ENCODE results near the gene CORO7.

CORO7 gene

GRCh38 chr16:4321286-4322120 is 94.9 kb downstream of the CORO7 start:
- no peak for DNase-seq (ENCODE audit: low read depth in 1 of 2, low spot score in 1 of 2)
- Histone ChIP-seq H3K4me3 (replicated peaks; ENCODE audit: insufficient read depth, low read length) (no peak overlapping the region), H3K27me3 (ENCODE audit: insufficient read depth, poor library complexity, severe bottlenecking) (peaks cover 7% of the 10 kb centered on the region), H3K27ac (replicated peaks) (no peak overlapping the region)
- TF ChIP-seq SPI1 (IDR thresholded peaks at IDR 0.05; ENCODE audit: borderline replicate concordance, low read depth) (no peak), POLR2AphosphoS5 (IDR thresholded peaks at IDR 0.05; ENCODE audit: low read depth) (no peak), GABPA (IDR thresholded peaks at IDR 0.05; ENCODE audit: low read depth) (no peak), REST (IDR thresholded peaks at IDR 0.05; ENCODE audit: insufficient replicate concordance, low read depth) (no peak), CTCF (IDR thresholded peaks at IDR 0.05; ENCODE audit: insufficient read depth, low read length) (no peak)

- DNase-seq (ENCODE audit: low read depth in 1 of 2, low spot score in 1 of 2): no peak
- peaks cover 9% of the 10 kb centered on the region for H3K27me3 ChIP-seq (ENCODE audit: insufficient read depth, poor library complexity, severe bottlenecking)
- no peak overlapping the region for H3K27ac ChIP-seq (replicated peaks)
- H3K4me3 ChIP-seq (replicated peaks; ENCODE audit: insufficient read depth, low read length): no peak overlapping the region
- TF ChIP-seq SPI1 (IDR thresholded peaks at IDR 0.05; ENCODE audit: borderline replicate concordance, low read depth): no peak
- no peak for TF ChIP-seq CTCF (IDR thresholded peaks at IDR 0.05; ENCODE audit: insufficient read depth, low read length)
- TF ChIP-seq REST (IDR thresholded peaks at IDR 0.05; ENCODE audit: insufficient replicate concordance, low read depth): no peak
- no peak for TF ChIP-seq POLR2AphosphoS5 (IDR thresholded peaks at IDR 0.05; ENCODE audit: low read depth)
- no peak for TF ChIP-seq GABPA (IDR thresholded peaks at IDR 0.05; ENCODE audit: low read depth)
These were observed 95.7 kb downstream of the CORO7 start for GRCh38 chr16:4320571-4321137.

GRCh38 chr16:4319454-4320421 is 96.7 kb downstream of the CORO7 start:
- Histone ChIP-seq H3K4me3 (replicated peaks; ENCODE audit: insufficient read depth, low read length) (no peak overlapping the region), H3K27ac (replicated peaks) (no peak overlapping the region), H3K27me3 (ENCODE audit: insufficient read depth, poor library complexity, severe bottlenecking) (peaks cover 14% of the 10 kb centered on the region)
- TF ChIP-seq SPI1 (IDR thresholded peaks at IDR 0.05; ENCODE audit: borderline replicate concordance, low read depth): no peak
- no peak for TF ChIP-seq GABPA (IDR thresholded peaks at IDR 0.05; ENCODE audit: low read depth)
- TF ChIP-seq CTCF (IDR thresholded peaks at IDR 0.05; ENCODE audit: insufficient read depth, low read length): no peak
- no peak for TF ChIP-seq POLR2AphosphoS5 (IDR thresholded peaks at IDR 0.05; ENCODE audit: low read depth)
- no peak for TF ChIP-seq REST (IDR thresholded peaks at IDR 0.05; ENCODE audit: insufficient replicate concordance, low read depth)
- DNase-seq (ENCODE audit: low read depth in 1 of 2, low spot score in 1 of 2): no peak

All from HL-60 (cell line).